CMK (cell line): ENCODE measurements around the gene ABR.
"Not testable (repeated sequence)": the region's sequence is repeated elsewhere in the genome, so short reads cannot be mapped to it uniquely, and the experiment has no call there.

Experiments
- DNase-seq: peaks from one replicate; pipeline ENCODE4 v3.0.0-alpha.2; 2010; ENCODE audit warnings: low read depth

ABR gene

GRCh38 chr17:1071103-1071825 is 108.5 kb downstream of the ABR start:
- DNase-seq, result no peak

GRCh38 chr17:1070411-1070810 is 109.4 kb downstream of the ABR start:
- DNase-seq, result no peak

GRCh38 chr17:1069847-1070246 is 109.9 kb downstream of the ABR start:
- no peak for DNase-seq

- DNase-seq, result no peak
Observed at GRCh38 chr17:1068356-1068755, 111.4 kb downstream of the ABR start.

GRCh38 chr17:1067282-1067956 is 112.4 kb downstream of the ABR start:
- no peak for DNase-seq

- DNase-seq, result not testable (repeated sequence)
Observed at GRCh38 chr17:1065416-1065815, 114.4 kb downstream of the ABR start.

GRCh38 chr17:1060991-1061390 is 118.8 kb downstream of the ABR start:
- no peak for DNase-seq

GRCh38 chr17:1059131-1059795 is 120.5 kb downstream of the ABR start:
- no peak for DNase-seq

GRCh38 chr17:1058423-1059130 is 121.2 kb downstream of the ABR start:
- no peak for DNase-seq

- no peak for DNase-seq
Observed at GRCh38 chr17:1056761-1057160, 123.0 kb downstream of the ABR start.

GRCh38 chr17:1055751-1056645 is 123.8 kb downstream of the ABR start:
- peak; percentile 14 for DNase-seq

GRCh38 chr17:1055231-1055630 is 124.5 kb downstream of the ABR start:
- no peak for DNase-seq

- no peak for DNase-seq
Observed at GRCh38 chr17:1054656-1055055, 125.1 kb downstream of the ABR start.

GRCh38 chr17:1053661-1054360 is 126.0 kb downstream of the ABR start:
- DNase-seq, result no peak

GRCh38 chr17:1050996-1051925 is 128.5 kb downstream of the ABR start:
- no peak for DNase-seq

- DNase-seq, result no peak
Observed at GRCh38 chr17:1050246-1050995, 129.4 kb downstream of the ABR start.

GRCh38 chr17:1049446-1050225 is 130.1 kb downstream of the ABR start:
- no peak for DNase-seq

GRCh38 chr17:1048516-1049115 is 131.2 kb downstream of the ABR start:
- DNase-seq, result not testable (repeated sequence)
